ENCODE measurements around the gene INS.

INS gene

GRCh38 chr11:2115308-2115707 is 45.7 kb downstream of the INS start:
- DNase-seq (ENCODE audit: low read depth in 2 of 2): no peak

- no peak for DNase-seq (ENCODE audit: low read depth in 2 of 2)
These were observed 46.4 kb downstream of the INS start for GRCh38 chr11:2114430-2115241.

- no peak for DNase-seq (ENCODE audit: low read depth in 2 of 2)
These were observed 47.2 kb downstream of the INS start for GRCh38 chr11:2113776-2114175.

GRCh38 chr11:2110521-2110920 is 50.5 kb downstream of the INS start:
- DNase-seq (ENCODE audit: low read depth in 2 of 2): no peak
